H9 (cell line): Measurements from ENCODE around the gene FGFR1OP2. TPM values are rescaled to one million over a fixed set of nuclear protein-coding genes. Genes with fewer than 3 reads are reported as not detected.

Experiments
- DNase-seq: peaks from one replicate; pipeline ENCODE4 v3.0.0-alpha.2; 2017
- H2AFZ ChIP-seq: one replicate; pipeline ENCODE4 v1.6.1; 2013; ENCODE audit warnings: mild to moderate bottlenecking, low read length, control low read depth, moderate library complexity
- H2AK5ac ChIP-seq: 2 replicates; pipeline ENCODE4 v1.6.1; 2013; ENCODE audit warnings: low read length, control low read depth, mixed read lengths; ENCODE audit not compliant: insufficient read length
- H2BK120ac ChIP-seq: one replicate; pipeline ENCODE4 v1.6.1; 2013; ENCODE audit warnings: low read depth, mild to moderate bottlenecking, low read length, control low read depth, inconsistent platforms; ENCODE audit not compliant: poor library complexity, severe bottlenecking
- H2BK12ac ChIP-seq: 2 replicates; pipeline ENCODE4 v1.6.1; 2013; ENCODE audit warnings: low read length, control low read depth, mixed read lengths, low read depth; ENCODE audit not compliant: insufficient read length
- H2BK15ac ChIP-seq: 2 replicates; pipeline ENCODE4 v1.6.1; 2013; ENCODE audit warnings: low read depth, low read length, control low read depth
- H2BK20ac ChIP-seq: one replicate; pipeline ENCODE4 v1.6.1; 2013; ENCODE audit warnings: low read depth, mild to moderate bottlenecking, low read length, control low read depth, inconsistent platforms; ENCODE audit not compliant: poor library complexity, severe bottlenecking
- H2BK5ac ChIP-seq: 2 replicates; pipeline ENCODE4 v1.6.1; 2013; ENCODE audit warnings: low read length, control low read depth, mixed read lengths; ENCODE audit not compliant: insufficient read length
- H3K14ac ChIP-seq: 2 replicates; pipeline ENCODE4 v1.6.1; 2013; ENCODE audit warnings: low read length, control low read depth; ENCODE audit not compliant: insufficient read depth
- H3K18ac ChIP-seq: 2 replicates; pipeline ENCODE4 v1.6.1; 2013; ENCODE audit warnings: low read depth, mild to moderate bottlenecking, mixed read lengths, low read length, control low read depth; ENCODE audit not compliant: insufficient read length
- H3K23ac ChIP-seq: 2 replicates; pipeline ENCODE4 v1.6.1; 2013; ENCODE audit warnings: low read length, control low read depth, mixed read lengths, low read depth; ENCODE audit not compliant: insufficient read length
- H3K23me2 ChIP-seq: 2 replicates; pipeline ENCODE4 v1.6.1; 2013; ENCODE audit warnings: low read depth, mild to moderate bottlenecking, mixed read lengths, low read length, control low read depth; ENCODE audit not compliant: insufficient read length, poor library complexity, severe bottlenecking
- H3K27ac ChIP-seq: 2 replicates; pipeline ENCODE4 v1.5.1; 2013; ENCODE audit warnings: low read length, control low read depth, mixed read lengths, low read depth; ENCODE audit not compliant: insufficient read length
- H3K27me3 ChIP-seq: 2 replicates; pipeline ENCODE4 v1.6.1; 2013; ENCODE audit warnings: low read length, control low read depth, inconsistent platforms; ENCODE audit not compliant: insufficient read depth
- H3K4ac ChIP-seq: 2 replicates; pipeline ENCODE4 v1.6.1; 2013; ENCODE audit warnings: low read depth, mild to moderate bottlenecking, control low read depth, inconsistent platforms, low read length, moderate library complexity
- H3K4me1 ChIP-seq: 2 replicates; pipeline ENCODE4 v1.6.1; 2013; ENCODE audit warnings: low read length, control low read depth, inconsistent platforms; ENCODE audit not compliant: insufficient read depth
- H3K4me2 ChIP-seq: 2 replicates; pipeline ENCODE4 v1.6.1; 2013; ENCODE audit warnings: low read length, control low read depth, mixed read lengths; ENCODE audit not compliant: insufficient read length, insufficient read depth
- H3K56ac ChIP-seq: 2 replicates; pipeline ENCODE4 v1.6.1; 2013; ENCODE audit warnings: low read depth, mild to moderate bottlenecking, mixed read lengths, low read length, control low read depth; ENCODE audit not compliant: insufficient read length
- H3K79me1 ChIP-seq: 2 replicates; pipeline ENCODE4 v1.6.1; 2013; ENCODE audit warnings: low read depth, mild to moderate bottlenecking, moderate library complexity, low read length, control low read depth, inconsistent platforms; ENCODE audit not compliant: insufficient read depth, poor library complexity, severe bottlenecking
- H3K79me2 ChIP-seq: 2 replicates; pipeline ENCODE4 v1.6.1; 2013; ENCODE audit warnings: low read length, control low read depth, inconsistent platforms; ENCODE audit not compliant: insufficient read depth
- H3K9ac ChIP-seq: 2 replicates; pipeline ENCODE4 v1.6.1; 2013; ENCODE audit warnings: low read length, control low read depth, mixed read lengths; ENCODE audit not compliant: insufficient read length; ENCODE audit errors: extremely low read depth
- H3K9me3 ChIP-seq: one replicate; pipeline ENCODE4 v1.6.1; 2013; ENCODE audit warnings: low read depth, low read length, inconsistent platforms; ENCODE audit not compliant: control insufficient read depth
- H3T11ph ChIP-seq: one replicate; pipeline ENCODE4 v1.6.1; 2013; ENCODE audit warnings: mild to moderate bottlenecking, low read length, control low read depth, inconsistent platforms
- H4K20me1 ChIP-seq: one replicate; pipeline ENCODE4 v1.6.1; 2013; ENCODE audit not compliant: control insufficient read depth, insufficient read length, insufficient read depth
- H4K5ac ChIP-seq: 2 replicates; pipeline ENCODE4 v1.6.1; 2013; ENCODE audit warnings: low read depth, mild to moderate bottlenecking, mixed read lengths, low read length, control low read depth; ENCODE audit not compliant: insufficient read length
- H4K8ac ChIP-seq: replicated peaks from 2 replicates; pipeline ENCODE4 v1.6.1; 2013; ENCODE audit warnings: low read length, control low read depth, mixed read lengths, low read depth; ENCODE audit not compliant: insufficient read length
- H4K91ac ChIP-seq: 2 replicates; pipeline ENCODE4 v1.6.1; 2013; ENCODE audit warnings: low read depth, mild to moderate bottlenecking, moderate library complexity, mixed read lengths, low read length, control low read depth; ENCODE audit not compliant: insufficient read length
- H3K27ac Mint-ChIP-seq, 3 experiments: 2 replicates in 2 of 3; 3 replicates in 1 of 3; pipeline ENCODE4 v1.8.0; 2020 to 2021; ENCODE audit warnings: mixed read lengths in 3 of 3, mild to moderate bottlenecking in 1 of 3, moderate library complexity in 1 of 3
- H3K27me3 Mint-ChIP-seq: 2 replicates; pipeline ENCODE4 v1.8.0; 2021; ENCODE audit warnings: low read depth, mild to moderate bottlenecking, moderate library complexity, mixed read lengths
- H3K36me3 Mint-ChIP-seq, 3 experiments: 2 replicates in 2 of 3; 3 replicates in 1 of 3; pipeline ENCODE4 v1.8.0; 2020 to 2021; ENCODE audit warnings: low read depth in 3 of 3, mixed read lengths in 3 of 3; ENCODE audit not compliant: insufficient read depth in 1 of 3
- H3K4me1 Mint-ChIP-seq, 2 experiments: 2 replicates each; pipeline ENCODE4 v1.8.0; 2020; ENCODE audit warnings: mixed read lengths in 2 of 2
- H3K4me3 Mint-ChIP-seq, 2 experiments: 2 replicates in 1 of 2; 3 replicates in 1 of 2; pipeline ENCODE4 v1.8.0; 2020 to 2021; ENCODE audit warnings: mild to moderate bottlenecking in 2 of 2, mixed read lengths in 2 of 2, moderate library complexity in 1 of 2
- H3K9me3 Mint-ChIP-seq, 2 experiments: 2 replicates in 1 of 2; 3 replicates in 1 of 2; pipeline ENCODE4 v1.8.0; 2020; ENCODE audit warnings: mild to moderate bottlenecking in 2 of 2, mixed read lengths in 2 of 2, moderate library complexity in 1 of 2
- CTCF ChIP-seq: fragments of 200-600 bp; sonication (generic); conservative IDR thresholded peaks from 3 replicates; pipeline ENCODE4 v1.8.0; 2021; ENCODE audit warnings: antibody characterized with exemption, mild to moderate bottlenecking
- WGBS: extraction: QIAGEN DNeasy Blood & Tissue Kit; methylation state at CpG from one replicate; pipeline ENCODE4 v1.1.7; 2013; ENCODE audit warnings: missing lambda C conversion rate, low lambda C conversion rate, mixed read lengths; ENCODE audit not compliant: insufficient read length; ENCODE audit errors: extremely low coverage; 5-methylcytosine and 5-hydroxymethylcytosine counted together
- total RNA-seq: library from RNA; stranded (reverse); gene quantifications from 2 replicates; pipeline ENCODE4 v1.2.1, GENCODE V29; 2021

The FGFR1OP2 gene
- total RNA-seq, 1 experiment from 2014 or later = 30.0 TPM

GRCh38 chr12:26890784-26891183, 47.5 kb upstream of the FGFR1OP2 start:
- Histone ChIP-seq H2AK5ac (no peak overlapping the region), H3K27ac (no peak overlapping the region), H3T11ph (no peak overlapping the region), H4K5ac (no peak overlapping the region), H3K27me3 (no peaks in the 10 kb centered on the region), H2BK12ac (no peak overlapping the region), H4K8ac (no peak overlapping the region), H3K18ac (no peak overlapping the region), H3K4me2 (no peak overlapping the region), H3K23me2 (no peaks in the 10 kb centered on the region), H3K14ac (no peak overlapping the region), H3K9me3 (no peaks in the 10 kb centered on the region), H3K4ac (no peak overlapping the region), H3K79me1 (no peaks in the 10 kb centered on the region), H3K4me1 (no peaks in the 10 kb centered on the region), H2BK20ac (no peak overlapping the region), H2BK120ac (no peak overlapping the region), H4K20me1 (no peaks in the 10 kb centered on the region), H2AFZ (no peak overlapping the region), H3K79me2 (no peaks in the 10 kb centered on the region), H3K56ac (no peak overlapping the region), H3K23ac (no peak overlapping the region), H2BK5ac (no peak overlapping the region), H3K9ac (no peak overlapping the region), H2BK15ac (no peak overlapping the region), H4K91ac (no peak overlapping the region)
- no peak overlapping the region for H3K27ac Mint-ChIP-seq
- peaks cover 0 to 2% (median 0%) of the 10 kb centered on the region in 3 experiments; a peak in 1 of 7 replicates for H3K36me3 Mint-ChIP-seq
- no CpG with 5 or more reads among the region's 5 CpGs for WGBS
- no peak overlapping the region for H3K4me3 Mint-ChIP-seq
- H3K4me1 Mint-ChIP-seq = no peaks in the 10 kb centered on the region
- no peak for TF ChIP-seq CTCF
- DNase-seq = no peak
- no peaks in the 10 kb centered on the region for H3K9me3 Mint-ChIP-seq
- H3K27me3 Mint-ChIP-seq = peaks cover 2% of the 10 kb centered on the region; the same call in 1 of the 2 replicates
